ENCODE results near the gene ICA1L.

The ICA1L gene

DNA sequence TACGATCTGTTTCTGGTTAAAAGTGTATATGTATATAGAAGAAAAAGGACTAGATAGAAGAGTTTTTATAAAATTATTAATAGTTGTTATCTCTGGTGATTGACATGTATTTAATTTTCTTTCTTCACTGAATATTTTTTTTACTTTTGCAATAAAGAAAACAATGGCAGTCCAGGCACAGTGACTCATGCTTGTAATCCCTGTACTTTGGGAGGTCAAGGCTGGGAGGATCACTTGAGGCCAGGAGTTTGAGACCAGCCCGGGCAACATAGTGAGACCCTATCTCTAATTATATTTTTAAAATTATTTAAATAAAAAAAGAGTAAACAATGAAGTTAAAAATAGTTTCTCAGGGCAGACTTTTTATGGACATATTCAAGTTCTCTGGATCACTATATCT lies 122.1 kb downstream of the ICA1L start (continued):
- TF ChIP-seq ZFP69B (tag by site-specific recombination; IDR thresholded peaks at IDR 0.05) (no peak), KLF7 (tag by site-specific recombination; IDR thresholded peaks at IDR 0.05; ENCODE audit: borderline replicate concordance) (no peak), ZNF112 (tag by site-specific recombination; IDR thresholded peaks at IDR 0.05) (no peak), SETDB1 (IDR thresholded peaks at IDR 0.05; ENCODE audit: insufficient read length, low read length) (no peak), ZFP37 (tag by site-specific recombination; IDR thresholded peaks at IDR 0.05) (no peak), ZNF274 (IDR thresholded peaks at IDR 0.05; ENCODE audit: low read length) (no peak), ZNF274 (tag by site-specific recombination; IDR thresholded peaks at IDR 0.05; ENCODE audit: borderline replicate concordance) (no peak), ZFHX2 (tag by site-specific recombination; conservative IDR thresholded peaks at IDR 0.05) (no peak)

DNA sequence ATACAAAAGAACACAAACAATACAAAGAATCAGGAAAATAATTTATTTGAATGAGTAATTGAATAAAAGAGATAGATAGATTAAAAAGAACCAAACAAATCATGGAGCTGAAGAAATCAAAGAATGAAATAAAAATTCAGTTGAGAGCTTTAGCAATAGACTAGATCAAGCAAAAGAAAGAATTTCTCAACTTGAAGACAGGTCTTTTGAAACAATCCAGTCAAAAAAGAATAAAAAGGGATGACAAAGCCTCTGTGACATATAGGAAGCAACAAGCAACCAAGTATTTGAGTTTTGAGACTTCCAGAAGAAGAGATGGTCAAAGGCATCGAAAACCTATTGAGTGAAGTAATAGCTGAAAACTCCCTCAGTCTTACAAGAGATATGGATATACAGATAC lies 128.0 kb downstream of the ICA1L start:
- no peak overlapping the region for H3K4me3 ChIP-seq (ENCODE audit: low read depth, low read length)
- no peak overlapping the region for H3K27ac ChIP-seq (ENCODE audit: extremely low read depth, low read depth, low read length)
- TF ChIP-seq MZF1 (tag by site-specific recombination; IDR thresholded peaks at IDR 0.05; ENCODE audit: borderline replicate concordance) (no peak), ZNF521 (tag by site-specific recombination; IDR thresholded peaks at IDR 0.05) (no peak), REPIN1 (tag by site-specific recombination; IDR thresholded peaks at IDR 0.05; ENCODE audit: low read depth) (no peak), ZBTB8A (tag by site-specific recombination; IDR thresholded peaks at IDR 0.05) (no peak), KLF9 (tag by site-specific recombination; IDR thresholded peaks at IDR 0.05; ENCODE audit: low read depth) (no peak), ZNF114 (tag by site-specific recombination; IDR thresholded peaks at IDR 0.05) (no peak), ZNF701 (tag by site-specific recombination; IDR thresholded peaks at IDR 0.05) (no peak), ZNF423 (tag by site-specific recombination; IDR thresholded peaks at IDR 0.05) (no peak), ZNF202 (tag by site-specific recombination; IDR thresholded peaks at IDR 0.05; ENCODE audit: borderline replicate concordance) (no peak), GLI4 (tag by site-specific recombination; IDR thresholded peaks at IDR 0.05) (no peak), ZNF426 (tag by site-specific recombination; IDR thresholded peaks at IDR 0.05) (no peak), ZFP37 (tag by site-specific recombination; IDR thresholded peaks at IDR 0.05) (no peak), ZFP41 (tag by site-specific recombination; IDR thresholded peaks at IDR 0.05; ENCODE audit: borderline replicate concordance) (no peak), BCL11A (tag by site-specific recombination; IDR thresholded peaks at IDR 0.05; ENCODE audit: low read depth) (no peak), ZNF585B (tag by site-specific recombination; IDR thresholded peaks at IDR 0.05) (no peak)
- TF ChIP-seq, protein P1, sequence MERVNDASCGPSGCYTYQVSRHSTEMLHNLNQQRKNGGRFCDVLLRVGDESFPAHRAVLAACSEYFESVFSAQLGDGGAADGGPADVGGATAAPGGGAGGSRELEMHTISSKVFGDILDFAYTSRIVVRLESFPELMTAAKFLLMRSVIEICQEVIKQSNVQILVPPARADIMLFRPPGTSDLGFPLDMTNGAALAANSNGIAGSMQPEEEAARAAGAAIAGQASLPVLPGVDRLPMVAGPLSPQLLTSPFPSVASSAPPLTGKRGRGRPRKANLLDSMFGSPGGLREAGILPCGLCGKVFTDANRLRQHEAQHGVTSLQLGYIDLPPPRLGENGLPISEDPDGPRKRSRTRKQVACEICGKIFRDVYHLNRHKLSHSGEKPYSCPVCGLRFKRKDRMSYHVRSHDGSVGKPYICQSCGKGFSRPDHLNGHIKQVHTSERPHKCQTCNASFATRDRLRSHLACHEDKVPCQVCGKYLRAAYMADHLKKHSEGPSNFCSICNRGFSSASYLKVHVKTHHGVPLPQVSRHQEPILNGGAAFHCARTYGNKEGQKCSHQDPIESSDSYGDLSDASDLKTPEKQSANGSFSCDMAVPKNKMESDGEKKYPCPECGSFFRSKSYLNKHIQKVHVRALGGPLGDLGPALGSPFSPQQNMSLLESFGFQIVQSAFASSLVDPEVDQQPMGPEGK (tag by site-specific recombination; IDR thresholded peaks at IDR 0.05), result no peak
- TF ChIP-seq, protein P2, sequence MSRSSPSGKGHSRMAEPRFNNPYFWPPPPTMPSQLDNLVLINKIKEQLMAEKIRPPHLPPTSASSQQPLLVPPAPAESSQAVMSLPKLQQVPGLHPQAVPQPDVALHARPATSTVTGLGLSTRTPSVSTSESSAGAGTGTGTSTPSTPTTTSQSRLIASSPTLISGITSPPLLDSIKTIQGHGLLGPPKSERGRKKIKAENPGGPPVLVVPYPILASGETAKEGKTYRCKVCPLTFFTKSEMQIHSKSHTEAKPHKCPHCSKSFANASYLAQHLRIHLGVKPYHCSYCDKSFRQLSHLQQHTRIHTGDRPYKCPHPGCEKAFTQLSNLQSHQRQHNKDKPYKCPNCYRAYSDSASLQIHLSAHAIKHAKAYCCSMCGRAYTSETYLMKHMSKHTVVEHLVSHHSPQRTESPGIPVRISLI (tag by site-specific recombination; IDR thresholded peaks at IDR 0.05), result no peak
- TF ChIP-seq, protein P3, sequence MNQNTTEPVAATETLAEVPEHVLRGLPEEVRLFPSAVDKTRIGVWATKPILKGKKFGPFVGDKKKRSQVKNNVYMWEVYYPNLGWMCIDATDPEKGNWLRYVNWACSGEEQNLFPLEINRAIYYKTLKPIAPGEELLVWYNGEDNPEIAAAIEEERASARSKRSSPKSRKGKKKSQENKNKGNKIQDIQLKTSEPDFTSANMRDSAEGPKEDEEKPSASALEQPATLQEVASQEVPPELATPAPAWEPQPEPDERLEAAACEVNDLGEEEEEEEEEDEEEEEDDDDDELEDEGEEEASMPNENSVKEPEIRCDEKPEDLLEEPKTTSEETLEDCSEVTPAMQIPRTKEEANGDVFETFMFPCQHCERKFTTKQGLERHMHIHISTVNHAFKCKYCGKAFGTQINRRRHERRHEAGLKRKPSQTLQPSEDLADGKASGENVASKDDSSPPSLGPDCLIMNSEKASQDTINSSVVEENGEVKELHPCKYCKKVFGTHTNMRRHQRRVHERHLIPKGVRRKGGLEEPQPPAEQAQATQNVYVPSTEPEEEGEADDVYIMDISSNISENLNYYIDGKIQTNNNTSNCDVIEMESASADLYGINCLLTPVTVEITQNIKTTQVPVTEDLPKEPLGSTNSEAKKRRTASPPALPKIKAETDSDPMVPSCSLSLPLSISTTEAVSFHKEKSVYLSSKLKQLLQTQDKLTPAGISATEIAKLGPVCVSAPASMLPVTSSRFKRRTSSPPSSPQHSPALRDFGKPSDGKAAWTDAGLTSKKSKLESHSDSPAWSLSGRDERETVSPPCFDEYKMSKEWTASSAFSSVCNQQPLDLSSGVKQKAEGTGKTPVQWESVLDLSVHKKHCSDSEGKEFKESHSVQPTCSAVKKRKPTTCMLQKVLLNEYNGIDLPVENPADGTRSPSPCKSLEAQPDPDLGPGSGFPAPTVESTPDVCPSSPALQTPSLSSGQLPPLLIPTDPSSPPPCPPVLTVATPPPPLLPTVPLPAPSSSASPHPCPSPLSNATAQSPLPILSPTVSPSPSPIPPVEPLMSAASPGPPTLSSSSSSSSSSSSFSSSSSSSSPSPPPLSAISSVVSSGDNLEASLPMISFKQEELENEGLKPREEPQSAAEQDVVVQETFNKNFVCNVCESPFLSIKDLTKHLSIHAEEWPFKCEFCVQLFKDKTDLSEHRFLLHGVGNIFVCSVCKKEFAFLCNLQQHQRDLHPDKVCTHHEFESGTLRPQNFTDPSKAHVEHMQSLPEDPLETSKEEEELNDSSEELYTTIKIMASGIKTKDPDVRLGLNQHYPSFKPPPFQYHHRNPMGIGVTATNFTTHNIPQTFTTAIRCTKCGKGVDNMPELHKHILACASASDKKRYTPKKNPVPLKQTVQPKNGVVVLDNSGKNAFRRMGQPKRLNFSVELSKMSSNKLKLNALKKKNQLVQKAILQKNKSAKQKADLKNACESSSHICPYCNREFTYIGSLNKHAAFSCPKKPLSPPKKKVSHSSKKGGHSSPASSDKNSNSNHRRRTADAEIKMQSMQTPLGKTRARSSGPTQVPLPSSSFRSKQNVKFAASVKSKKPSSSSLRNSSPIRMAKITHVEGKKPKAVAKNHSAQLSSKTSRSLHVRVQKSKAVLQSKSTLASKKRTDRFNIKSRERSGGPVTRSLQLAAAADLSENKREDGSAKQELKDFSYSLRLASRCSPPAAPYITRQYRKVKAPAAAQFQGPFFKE (tag by site-specific recombination; IDR thresholded peaks at IDR 0.05; ENCODE audit: borderline replicate concordance), result no peak
- peaks cover 0 to 6% of the 10 kb centered on the region in 2 experiments; a peak in 1 of 3 replicates for H3K36me3 ChIP-seq (ENCODE audit: control insufficient read depth in 2 of 2, insufficient read depth in 1 of 2, low read length in 2 of 2)
- H3K4me1 ChIP-seq (ENCODE audit: control insufficient read depth, insufficient read depth, low read length), result no peaks in the 10 kb centered on the region
- POLR2A ChIA-PET, result no interaction called here
- no peaks in the 10 kb centered on the region for H3K9me3 ChIP-seq (ENCODE audit: control insufficient read depth, insufficient read depth, low read depth, low read length)
- CTCF ChIA-PET, result interaction anchor here (0.6 kb wide), 2 partner anchors 51 to 203 kb away, joined by 3 read pairs; no protein-coding TSS in a partner anchor

Data from HEK293 (cell line).